T-helper 1 cell treated with Interleukin-12 subunit alpha and Interleukin-12 subunit beta and Interleukin-4 antibody, amounts not matched to agents 30 μg/mL and 1 μg/mL, for 36 hours (primary cell): ENCODE measurements around the gene TMEM218.

Experiments
- H3K27ac Mint-ChIP-seq: one replicate; pipeline ENCODE4 v1.8.0; 2021; ENCODE audit warnings: mild to moderate bottlenecking, mixed read lengths
- H3K27me3 Mint-ChIP-seq: one replicate; pipeline ENCODE4 v1.8.0; 2021; ENCODE audit warnings: low read depth, mixed read lengths
- H3K36me3 Mint-ChIP-seq: one replicate; pipeline ENCODE4 v1.8.0; 2021; ENCODE audit warnings: low read depth, mixed read lengths
- H3K4me1 Mint-ChIP-seq: one replicate; pipeline ENCODE4 v1.8.0; 2021; ENCODE audit warnings: low read depth, mixed read lengths
- H3K4me3 Mint-ChIP-seq: one replicate; pipeline ENCODE4 v1.8.0; 2021; ENCODE audit warnings: mild to moderate bottlenecking, moderate library complexity, mixed read lengths
- H3K9me3 Mint-ChIP-seq: one replicate; pipeline ENCODE4 v1.8.0; 2021; ENCODE audit warnings: mixed read lengths

The TMEM218 gene

GRCh38 chr11:125141178-125141577, 29.8 kb upstream of the TMEM218 start:
- H3K4me3 Mint-ChIP-seq = no peak overlapping the region
- peaks cover 17% of the 10 kb centered on the region for H3K27me3 Mint-ChIP-seq
- no peak overlapping the region for H3K27ac Mint-ChIP-seq
- no peaks in the 10 kb centered on the region for H3K9me3 Mint-ChIP-seq
- peaks cover 2% of the 10 kb centered on the region for H3K4me1 Mint-ChIP-seq
- H3K36me3 Mint-ChIP-seq = no peaks in the 10 kb centered on the region

- Mint-ChIP-seq H3K9me3 (no peaks in the 10 kb centered on the region), H3K27ac (no peak overlapping the region), H3K4me1 (peaks cover 2% of the 10 kb centered on the region), H3K36me3 (no peaks in the 10 kb centered on the region), H3K27me3 (peaks cover 23% of the 10 kb centered on the region), H3K4me3 (no peak overlapping the region)
These were observed 28.8 kb upstream of the TMEM218 start for GRCh38 chr11:125140233-125140632.

- H3K4me3 Mint-ChIP-seq = no peak overlapping the region
- no peaks in the 10 kb centered on the region for H3K9me3 Mint-ChIP-seq
- peaks cover 2% of the 10 kb centered on the region for H3K4me1 Mint-ChIP-seq
- peaks cover 27% of the 10 kb centered on the region for H3K27me3 Mint-ChIP-seq
- H3K27ac Mint-ChIP-seq = no peak overlapping the region
- H3K36me3 Mint-ChIP-seq = no peaks in the 10 kb centered on the region
These were observed 28.4 kb upstream of the TMEM218 start for GRCh38 chr11:125139778-125140177.

- Mint-ChIP-seq H3K9me3 (no peaks in the 10 kb centered on the region), H3K4me1 (peaks cover 2% of the 10 kb centered on the region), H3K4me3 (no peak overlapping the region), H3K27me3 (peaks cover 34% of the 10 kb centered on the region), H3K36me3 (no peaks in the 10 kb centered on the region), H3K27ac (no peak overlapping the region)
These were observed 27.5 kb upstream of the TMEM218 start for GRCh38 chr11:125138966-125139365.

- no peak overlapping the region for H3K4me3 Mint-ChIP-seq
- no peaks in the 10 kb centered on the region for H3K36me3 Mint-ChIP-seq
- no peak overlapping the region for H3K27ac Mint-ChIP-seq
- H3K27me3 Mint-ChIP-seq = peaks cover 36% of the 10 kb centered on the region
- H3K9me3 Mint-ChIP-seq = no peaks in the 10 kb centered on the region
- no peaks in the 10 kb centered on the region for H3K4me1 Mint-ChIP-seq
These were observed 24.6 kb upstream of the TMEM218 start for GRCh38 chr11:125136001-125136400.

- Mint-ChIP-seq H3K27ac (no peak overlapping the region), H3K9me3 (no peaks in the 10 kb centered on the region), H3K4me1 (no peaks in the 10 kb centered on the region), H3K4me3 (no peak overlapping the region), H3K36me3 (no peaks in the 10 kb centered on the region), H3K27me3 (peaks cover 48% of the 10 kb centered on the region)
These were observed 21.2 kb upstream of the TMEM218 start for GRCh38 chr11:125132596-125132995.

GRCh38 chr11:125132071-125132470, 20.6 kb upstream of the TMEM218 start:
- Mint-ChIP-seq H3K9me3 (no peaks in the 10 kb centered on the region), H3K27me3 (peaks cover 50% of the 10 kb centered on the region), H3K4me1 (no peaks in the 10 kb centered on the region), H3K36me3 (no peaks in the 10 kb centered on the region), H3K4me3 (no peak overlapping the region), H3K27ac (no peak overlapping the region)

GRCh38 chr11:125129316-125129993, 18.0 kb upstream of the TMEM218 start:
- H3K4me3 Mint-ChIP-seq = no peak overlapping the region
- H3K36me3 Mint-ChIP-seq = no peaks in the 10 kb centered on the region
- no peak overlapping the region for H3K27ac Mint-ChIP-seq
- no peaks in the 10 kb centered on the region for H3K4me1 Mint-ChIP-seq
- peaks cover 39% of the 10 kb centered on the region for H3K27me3 Mint-ChIP-seq
- no peaks in the 10 kb centered on the region for H3K9me3 Mint-ChIP-seq

- H3K4me3 Mint-ChIP-seq = no peak overlapping the region
- H3K36me3 Mint-ChIP-seq = no peaks in the 10 kb centered on the region
- H3K4me1 Mint-ChIP-seq = no peaks in the 10 kb centered on the region
- peaks cover 32% of the 10 kb centered on the region for H3K27me3 Mint-ChIP-seq
- no peak overlapping the region for H3K27ac Mint-ChIP-seq
- no peaks in the 10 kb centered on the region for H3K9me3 Mint-ChIP-seq
These were observed 17.0 kb upstream of the TMEM218 start for GRCh38 chr11:125128450-125128849.

GRCh38 chr11:125124618-125124992, 13.2 kb upstream of the TMEM218 start:
- Mint-ChIP-seq H3K4me3 (no peak overlapping the region), H3K36me3 (no peaks in the 10 kb centered on the region), H3K27ac (no peak overlapping the region), H3K27me3 (peaks cover 35% of the 10 kb centered on the region), H3K9me3 (no peaks in the 10 kb centered on the region), H3K4me1 (no peaks in the 10 kb centered on the region)

- no peaks in the 10 kb centered on the region for H3K4me1 Mint-ChIP-seq
- H3K9me3 Mint-ChIP-seq = no peaks in the 10 kb centered on the region
- no peak overlapping the region for H3K4me3 Mint-ChIP-seq
- H3K27ac Mint-ChIP-seq = no peak overlapping the region
- peaks cover 35% of the 10 kb centered on the region for H3K27me3 Mint-ChIP-seq
- no peaks in the 10 kb centered on the region for H3K36me3 Mint-ChIP-seq
These were observed 12.7 kb upstream of the TMEM218 start for GRCh38 chr11:125123947-125124617.

GRCh38 chr11:125123194-125123946, 11.9 kb upstream of the TMEM218 start:
- H3K4me3 Mint-ChIP-seq = no peak overlapping the region

GRCh38 chr11:125117429-125117828, 6.0 kb upstream of the TMEM218 start:
- Mint-ChIP-seq H3K27me3 (peaks cover 26% of the 10 kb centered on the region), H3K27ac (no peak overlapping the region), H3K9me3 (peaks cover 5% of the 10 kb centered on the region), H3K4me1 (no peaks in the 10 kb centered on the region), H3K4me3 (no peak overlapping the region), H3K36me3 (peaks cover 3% of the 10 kb centered on the region)

More at GRCh38 chr11:125123194-125123946, 11.9 kb upstream of the TMEM218 start:
- Mint-ChIP-seq H3K9me3 (no peaks in the 10 kb centered on the region), H3K4me1 (no peaks in the 10 kb centered on the region), H3K27me3 (peaks cover 30% of the 10 kb centered on the region), H3K36me3 (no peaks in the 10 kb centered on the region), H3K27ac (no peak overlapping the region)

GRCh38 chr11:125114518-125114917, 3.1 kb upstream of the TMEM218 start:
- Mint-ChIP-seq H3K27ac (no peak overlapping the region), H3K9me3 (peaks cover 10% of the 10 kb centered on the region), H3K4me3 (no peak overlapping the region), H3K36me3 (peaks cover 5% of the 10 kb centered on the region), H3K4me1 (peaks cover 17% of the 10 kb centered on the region), H3K27me3 (peaks cover 16% of the 10 kb centered on the region)

- H3K4me3 Mint-ChIP-seq = peak overlapping the region; percentile 100
These were observed 780 bp upstream of the TMEM218 start for GRCh38 chr11:125112208-125112604.

More at GRCh38 chr11:125112208-125112604, 780 bp upstream of the TMEM218 start:
- Mint-ChIP-seq H3K9me3 (peaks cover 10% of the 10 kb centered on the region), H3K4me1 (peaks cover 17% of the 10 kb centered on the region), H3K27me3 (peaks cover 8% of the 10 kb centered on the region), H3K36me3 (peaks cover 5% of the 10 kb centered on the region), H3K27ac (peak overlapping the region; percentile 98)
